WTC11 (cell line): ENCODE results near the gene CRY2.
"Not testable (repeated sequence)": the region's sequence is repeated elsewhere in the genome, so short reads cannot be mapped to it uniquely, and the experiment has no call there.

Experiments used
- CREB1 ChIP-seq: sonication (generic); formaldehyde crosslinking; IDR thresholded peaks from 2 replicates; pipeline ENCODE4 v1.8.0; 2023; ENCODE audit warnings: mild to moderate bottlenecking, missing genetic modification reagents
- CTCF ChIP-seq: fragments of 200-600 bp; IDR thresholded peaks from 2 replicates; pipeline ENCODE4 v1.8.0; 2022; ENCODE audit warnings: antibody characterized with exemption
- USF2 ChIP-seq: sonication (generic); formaldehyde crosslinking; IDR thresholded peaks from 2 replicates; pipeline ENCODE4 v1.8.1; 2023; ENCODE audit warnings: mild to moderate bottlenecking, missing genetic modification reagents, moderate library complexity
- ZBTB43 ChIP-seq: sonication (generic); formaldehyde crosslinking; IDR thresholded peaks from 2 replicates; pipeline ENCODE4 v1.8.1; 2023; ENCODE audit warnings: mild to moderate bottlenecking, missing genetic modification reagents
- ZSCAN18 ChIP-seq: fragments of 250-450 bp; sonication (Bioruptor Pico); IDR thresholded peaks from 2 replicates; pipeline ENCODE4 v2.1.2; 2022; ENCODE audit warnings: mild to moderate bottlenecking, moderate library complexity

GRCh38 chr11:45826492-45826891 lies 20.8 kb upstream of the CRY2 start:
- not testable (repeated sequence) for TF ChIP-seq CTCF; USF2 (CRISPR knock-in tag); CREB1 (CRISPR knock-in tag); ZBTB43 (CRISPR knock-in tag); ZSCAN18 (CRISPR knock-in tag)
